Endodermal cell (in vitro differentiated cells): ENCODE data around the gene HABP4. TPM values are rescaled to one million over a fixed set of nuclear protein-coding genes. Genes with fewer than 3 reads are reported as not detected.

Source experiments
- DNase-seq: peaks from one replicate; pipeline ENCODE4 v3.0.0-alpha.2; 2017
- H3K27ac ChIP-seq: 2 replicates; pipeline ENCODE4 v1.5.1; 2013; ENCODE audit warnings: mild to moderate bottlenecking, low read depth, low read length, moderate library complexity
- H3K27me3 ChIP-seq: 2 replicates; pipeline ENCODE4 v1.6.1; 2013; ENCODE audit warnings: mild to moderate bottlenecking, low read length, moderate library complexity; ENCODE audit not compliant: insufficient read depth, control insufficient read depth, poor library complexity, severe bottlenecking
- H3K36me3 ChIP-seq: 2 replicates; pipeline ENCODE4 v1.7.0; 2013; ENCODE audit warnings: mild to moderate bottlenecking, low read length, moderate library complexity; ENCODE audit not compliant: control insufficient read depth, insufficient read depth
- H3K4me1 ChIP-seq: one replicate; pipeline ENCODE4 v1.7.0; 2013; ENCODE audit warnings: low read length; ENCODE audit not compliant: control insufficient read depth, insufficient read depth
- H3K4me3 ChIP-seq: 2 replicates; pipeline ENCODE4 v1.5.1; 2013; ENCODE audit warnings: mild to moderate bottlenecking, low read length, moderate library complexity
- H3K9ac ChIP-seq: 2 replicates; pipeline ENCODE4 v1.6.1; 2013; ENCODE audit warnings: mild to moderate bottlenecking, low read length, moderate library complexity; ENCODE audit not compliant: poor library complexity, severe bottlenecking; ENCODE audit errors: extremely low read depth
- H3K9me3 ChIP-seq: 2 replicates; pipeline ENCODE4 v1.6.1; 2013; ENCODE audit warnings: mild to moderate bottlenecking, low read length, moderate library complexity; ENCODE audit not compliant: control insufficient read depth
- H3K27ac Mint-ChIP-seq: 2 replicates; pipeline ENCODE4 v1.8.0; 2020; ENCODE audit warnings: mixed read lengths
- H3K27me3 Mint-ChIP-seq: 2 replicates; pipeline ENCODE4 v1.8.0; 2021; ENCODE audit warnings: mild to moderate bottlenecking, mixed read lengths; ENCODE audit not compliant: insufficient read depth
- H3K36me3 Mint-ChIP-seq: 2 replicates; pipeline ENCODE4 v1.8.0; 2020; ENCODE audit warnings: low read depth, mixed read lengths
- H3K4me1 Mint-ChIP-seq: 2 replicates; pipeline ENCODE4 v1.8.0; 2020; ENCODE audit warnings: mixed read lengths
- H3K4me3 Mint-ChIP-seq: 2 replicates; pipeline ENCODE4 v1.8.0; 2020; ENCODE audit warnings: mild to moderate bottlenecking, moderate library complexity, mixed read lengths
- H3K9me3 Mint-ChIP-seq: 2 replicates; pipeline ENCODE4 v1.8.0; 2020; ENCODE audit warnings: mild to moderate bottlenecking, mixed read lengths
- CTCF ChIP-seq: fragments of 200-600 bp; sonication (generic); conservative IDR thresholded peaks from 2 replicates; pipeline ENCODE4 v1.5.0; 2021; ENCODE audit warnings: antibody characterized with exemption, mild to moderate bottlenecking
- WGBS, 2 experiments: methylation state at CpG; one replicate each; pipeline versions ENCODE4 v1.1.5 to v1.1.7; 2013; ENCODE audit warnings: missing lambda C conversion rate in 2 of 2, mixed read lengths in 1 of 2; ENCODE audit not compliant: insufficient coverage in 1 of 2, insufficient read length in 1 of 2; 5-methylcytosine and 5-hydroxymethylcytosine counted together
- total RNA-seq, 2 donors: library from RNA; stranded (reverse); fragmentation: NEBNext Ultra II Directional in 1 of 2; extraction: Animal tissue kit (Norgen Biotek cat#: 25700) in 1 of 2; gene quantifications; 2 replicates in 1 of 2; 3 replicates in 1 of 2; pipeline ENCODE4 v1.2.1, GENCODE V29; 2021

HABP4 gene
- total RNA-seq, 2 donors from 2014 or later: 10.0 to 12.1 TPM

GRCh38 chr9:96495341-96495740 lies 45.4 kb downstream of the HABP4 start:
- H3K27ac Mint-ChIP-seq: no peak overlapping the region
- no peak for DNase-seq
- no peaks in the 10 kb centered on the region for H3K9me3 Mint-ChIP-seq
- TF ChIP-seq CTCF: no peak
- no peak overlapping the region for H3K4me3 Mint-ChIP-seq
- peaks cover 29% of the 10 kb centered on the region for H3K36me3 Mint-ChIP-seq
- no peak overlapping the region for H3K4me3 ChIP-seq
- H3K36me3 ChIP-seq: peaks cover 15% of the 10 kb centered on the region
- H3K9ac ChIP-seq: no peak overlapping the region
- H3K4me1 Mint-ChIP-seq: peaks cover 4% of the 10 kb centered on the region
- no peaks in the 10 kb centered on the region for H3K27me3 Mint-ChIP-seq
- no peaks in the 10 kb centered on the region for H3K27me3 ChIP-seq
- WGBS, 2 experiments: 91 to 94% methylated on average over 8 to 11 of the region's 11 CpGs
- no peak overlapping the region for H3K27ac ChIP-seq
- H3K4me1 ChIP-seq: no peaks in the 10 kb centered on the region
- no peaks in the 10 kb centered on the region for H3K9me3 ChIP-seq

GRCh38 chr9:96496368-96497116 lies 46.6 kb downstream of the HABP4 start:
- Mint-ChIP-seq H3K27ac (no peak overlapping the region), H3K4me1 (peaks cover 4% of the 10 kb centered on the region), H3K9me3 (no peaks in the 10 kb centered on the region), H3K36me3 (peaks cover 17% of the 10 kb centered on the region), H3K4me3 (no peak overlapping the region), H3K27me3 (no peaks in the 10 kb centered on the region)
- no peak overlapping the region for H3K4me3 ChIP-seq
- H3K27me3 ChIP-seq: no peaks in the 10 kb centered on the region
- no peak for DNase-seq
- H3K9me3 ChIP-seq: no peaks in the 10 kb centered on the region
- H3K36me3 ChIP-seq: peaks cover 3% of the 10 kb centered on the region
- 91 to 95% methylated on average over 19 to 55 of the region's 55 CpGs for WGBS, 2 experiments
- H3K27ac ChIP-seq: no peak overlapping the region
- TF ChIP-seq CTCF: no peak
- no peak overlapping the region for H3K9ac ChIP-seq
- no peaks in the 10 kb centered on the region for H3K4me1 ChIP-seq

GRCh38 chr9:96497117-96497399 lies 47.1 kb downstream of the HABP4 start:
- Histone ChIP-seq H3K4me1 (no peaks in the 10 kb centered on the region), H3K27ac (no peak overlapping the region), H3K36me3 (no peaks in the 10 kb centered on the region), H3K9me3 (no peaks in the 10 kb centered on the region), H3K4me3 (no peak overlapping the region), H3K9ac (no peak overlapping the region), H3K27me3 (no peaks in the 10 kb centered on the region)
- Mint-ChIP-seq H3K27me3 (no peaks in the 10 kb centered on the region), H3K4me3 (no peak overlapping the region), H3K4me1 (peaks cover 4% of the 10 kb centered on the region), H3K9me3 (no peaks in the 10 kb centered on the region), H3K27ac (no peak overlapping the region), H3K36me3 (peaks cover 13% of the 10 kb centered on the region)
- WGBS, 2 experiments: 94 to 100% methylated on average over 2 to 17 of the region's 17 CpGs
- DNase-seq: no peak
- TF ChIP-seq CTCF: no peak
